ENCODE results near the gene KHDC3L. TPM values are rescaled to one million over a fixed set of nuclear protein-coding genes. Genes with fewer than 3 reads are reported as not detected.
"Not testable (repeated sequence)": the region's sequence is repeated elsewhere in the genome, so short reads cannot be mapped to it uniquely, and the experiment has no call there.

The KHDC3L gene
- total RNA-seq, 4 donors from 2014 or later, result not detected

DNA sequence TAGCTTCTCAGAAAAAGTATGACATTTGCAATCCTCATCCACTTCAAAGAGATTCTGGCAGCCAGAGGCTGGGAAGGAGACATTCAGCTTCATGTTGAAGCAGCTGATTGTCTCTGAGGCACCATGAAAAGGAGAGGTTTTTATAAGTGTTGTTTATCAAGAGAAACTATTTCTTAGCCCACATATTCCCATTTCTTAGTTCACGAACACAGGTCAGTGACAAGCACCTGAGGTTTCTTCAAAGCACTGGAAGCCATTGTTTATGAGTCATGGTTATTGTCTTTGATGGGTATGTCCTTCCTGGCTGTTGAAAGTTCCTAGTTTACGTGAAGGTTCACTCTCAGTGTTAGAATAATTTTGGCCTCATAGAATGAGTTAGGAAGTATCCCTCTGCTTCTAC, 29.2 kb downstream of the KHDC3L start:
- no peak for DNase-seq (ENCODE audit: low spot score in 2 of 2)
- H3K4me1 ChIP-seq, result peaks cover 0 to 7% (median 0%) of the 10 kb centered on the region in 4 donors
- no peaks in the 10 kb centered on the region for H3K27me3 ChIP-seq
- 77 to 81% methylated on average over 2 of the region's 2 CpGs for WGBS, 2 donors
- H3K36me3 ChIP-seq, result no peaks in the 10 kb centered on the region
- TF ChIP-seq POLR2A (IDR thresholded peaks at IDR 0.05) (no peak), EP300 (IDR thresholded peaks at IDR 0.05) (no peak)
- TF ChIP-seq, protein P1, sequence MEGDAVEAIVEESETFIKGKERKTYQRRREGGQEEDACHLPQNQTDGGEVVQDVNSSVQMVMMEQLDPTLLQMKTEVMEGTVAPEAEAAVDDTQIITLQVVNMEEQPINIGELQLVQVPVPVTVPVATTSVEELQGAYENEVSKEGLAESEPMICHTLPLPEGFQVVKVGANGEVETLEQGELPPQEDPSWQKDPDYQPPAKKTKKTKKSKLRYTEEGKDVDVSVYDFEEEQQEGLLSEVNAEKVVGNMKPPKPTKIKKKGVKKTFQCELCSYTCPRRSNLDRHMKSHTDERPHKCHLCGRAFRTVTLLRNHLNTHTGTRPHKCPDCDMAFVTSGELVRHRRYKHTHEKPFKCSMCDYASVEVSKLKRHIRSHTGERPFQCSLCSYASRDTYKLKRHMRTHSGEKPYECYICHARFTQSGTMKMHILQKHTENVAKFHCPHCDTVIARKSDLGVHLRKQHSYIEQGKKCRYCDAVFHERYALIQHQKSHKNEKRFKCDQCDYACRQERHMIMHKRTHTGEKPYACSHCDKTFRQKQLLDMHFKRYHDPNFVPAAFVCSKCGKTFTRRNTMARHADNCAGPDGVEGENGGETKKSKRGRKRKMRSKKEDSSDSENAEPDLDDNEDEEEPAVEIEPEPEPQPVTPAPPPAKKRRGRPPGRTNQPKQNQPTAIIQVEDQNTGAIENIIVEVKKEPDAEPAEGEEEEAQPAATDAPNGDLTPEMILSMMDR (IDR thresholded peaks at IDR 0.05), result no peak
- H3K4me3 ChIP-seq, result no peak overlapping the region
- H3K27ac ChIP-seq, result no peak overlapping the region
- no peaks in the 10 kb centered on the region for H3K9me3 ChIP-seq

DNA sequence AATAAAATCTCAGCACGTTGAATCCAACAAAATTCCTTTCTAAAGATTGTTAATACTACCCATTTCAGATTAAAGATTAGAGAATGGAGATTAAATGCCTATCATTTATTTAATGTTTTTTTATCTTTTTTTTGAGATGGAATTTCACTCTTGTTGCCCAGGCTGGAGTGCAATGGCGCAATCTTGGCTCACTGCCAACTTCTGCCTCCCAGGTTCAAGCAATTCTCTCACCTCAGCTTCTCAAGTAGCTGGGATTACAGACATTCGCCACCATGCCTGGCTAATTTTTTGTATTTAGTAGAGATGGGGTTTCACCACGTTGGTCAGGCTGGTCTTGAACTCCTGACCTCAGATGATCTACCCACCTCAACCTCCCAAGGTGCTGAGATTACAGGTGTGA, 29.7 kb downstream of the KHDC3L start:
- H3K9me3 ChIP-seq; H3K27me3 ChIP-seq; H3K36me3 ChIP-seq; H3K27ac ChIP-seq; H3K4me3 ChIP-seq; H3K4me1 ChIP-seq; DNase-seq (ENCODE audit: low spot score in 2 of 2): not testable (repeated sequence)
- WGBS, 2 donors, result 76 to 82% methylated on average over 4 of the region's 4 CpGs

DNA sequence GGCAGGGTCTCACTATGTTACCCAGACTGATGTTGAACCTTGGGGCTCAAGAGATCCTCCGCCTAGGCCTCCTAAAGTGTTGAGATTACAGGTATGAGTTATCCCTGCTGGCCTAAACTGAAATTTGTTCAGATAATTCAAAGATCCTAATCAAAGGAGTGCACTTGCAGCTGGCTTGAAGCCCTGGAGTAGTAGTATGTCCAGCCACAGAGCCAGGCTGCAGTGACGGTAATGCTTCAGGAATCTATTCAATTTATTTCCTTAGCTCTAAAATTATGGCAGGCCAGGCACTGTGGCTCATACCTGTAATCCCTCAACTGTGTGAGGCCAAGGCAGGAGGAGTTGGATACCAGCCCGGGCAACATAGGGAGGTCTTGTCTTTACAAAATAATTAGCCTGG, 30.8 kb downstream of the KHDC3L start:
- Histone ChIP-seq H3K4me1 (peaks cover 0 to 7% (median 0%) of the 10 kb centered on the region in 4 donors), H3K27me3 (no peaks in the 10 kb centered on the region), H3K9me3 (no peaks in the 10 kb centered on the region), H3K4me3 (no peak overlapping the region), H3K36me3 (no peaks in the 10 kb centered on the region), H3K27ac (no peak overlapping the region)
- WGBS, 2 donors, result 93 to 94% methylated on average over 3 of the region's 3 CpGs
- no peak for DNase-seq (ENCODE audit: low spot score in 2 of 2)
- no peak for TF ChIP-seq POLR2A (IDR thresholded peaks at IDR 0.05)
- TF ChIP-seq, protein P1 (IDR thresholded peaks at IDR 0.05), result no peak
- TF ChIP-seq EP300 (IDR thresholded peaks at IDR 0.05), result no peak

DNA sequence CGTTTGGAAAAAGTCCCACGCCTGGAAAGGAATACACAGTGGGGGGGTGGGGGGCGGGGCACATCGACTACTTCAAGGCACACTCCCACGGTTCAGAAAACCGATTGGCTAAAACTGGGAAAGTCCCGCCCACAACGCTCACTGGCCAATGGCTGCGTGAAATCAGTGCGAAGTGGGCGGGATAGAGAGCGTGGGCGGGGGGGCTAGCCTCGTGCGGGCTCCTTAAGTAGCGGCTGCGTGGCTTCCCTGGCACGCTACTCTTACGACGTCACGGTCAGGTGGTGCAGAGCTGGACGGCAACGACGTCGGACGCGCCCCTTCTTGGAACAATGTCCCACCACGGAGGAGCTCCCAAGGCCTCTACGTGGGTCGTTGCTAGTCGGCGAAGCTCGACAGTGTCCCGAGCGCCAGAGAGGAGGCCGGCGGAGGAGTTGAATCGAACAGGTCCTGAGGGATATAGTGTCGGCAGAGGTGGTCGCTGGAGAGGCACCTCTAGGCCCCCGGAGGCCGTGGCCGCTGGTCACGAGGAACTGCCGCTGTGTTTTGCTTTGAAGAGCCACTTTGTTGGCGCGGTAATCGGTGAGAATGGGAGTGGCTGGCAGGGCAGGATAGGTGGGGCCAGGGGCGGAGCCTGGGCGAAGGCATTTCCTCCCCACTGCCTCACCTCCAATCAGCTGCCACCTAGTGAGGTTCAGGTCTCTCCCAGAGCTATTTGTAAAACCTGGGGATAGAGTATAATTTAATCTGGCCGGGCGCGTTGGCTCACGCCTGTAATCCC, 32.3 kb downstream of the KHDC3L start, which contains the start of gene DDX43:
DDX43 (plus strand) TSS at position 252 of the 778 bp plus-strand sequence; CDS start at position 330, 78 bp downstream.
- TF ChIP-seq EP300 (IDR thresholded peaks at IDR 0.05) (peak in 1 of 2 donors; percentile 30), POLR2A (IDR thresholded peaks at IDR 0.05) (no peak)
- peak within 1 kb of the TSS in 2 of 4 donors; percentile 34 to 69 for H3K27ac ChIP-seq
- no peaks in the 10 kb centered on the region for H3K36me3 ChIP-seq
- no peaks in the 10 kb centered on the region for H3K9me3 ChIP-seq
- peak within 1 kb of the TSS in 2 of 4 donors; percentile 4 to 42 for H3K4me3 ChIP-seq
- peak; percentile 25 to 64 for DNase-seq (ENCODE audit: low spot score in 2 of 2)
- no peaks in the 10 kb centered on the region for H3K27me3 ChIP-seq
- no peaks in the 10 kb centered on the region for H3K4me1 ChIP-seq
- WGBS, 2 donors, result 79 to 87% methylated on average over 54 of the region's 54 CpGs

DNA sequence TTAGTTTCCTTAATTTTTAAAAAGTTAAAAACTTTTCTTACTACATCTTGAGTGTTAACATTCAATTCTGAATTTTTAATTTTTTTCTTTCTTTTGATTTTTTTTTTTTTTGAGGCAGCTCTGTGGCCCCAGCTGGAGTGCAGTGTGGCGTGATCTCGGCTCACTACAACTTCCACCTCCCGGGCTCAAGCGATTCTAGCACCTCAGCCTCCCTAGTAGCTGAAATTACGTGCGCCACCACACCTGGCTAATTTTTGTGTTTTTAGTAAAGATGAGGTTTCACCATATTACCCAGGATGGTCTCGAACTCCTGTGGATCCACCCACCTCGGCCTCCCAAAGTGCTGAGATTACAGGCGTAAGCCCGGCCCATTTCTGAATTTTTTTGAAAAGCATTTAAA, 33.4 kb downstream of the KHDC3L start:
- no peaks in the 10 kb centered on the region for H3K4me1 ChIP-seq
- H3K9me3 ChIP-seq, result no peaks in the 10 kb centered on the region
- DNase-seq (ENCODE audit: low spot score in 2 of 2), result no peak
- H3K4me3 ChIP-seq, result no peak overlapping the region
- no peaks in the 10 kb centered on the region for H3K27me3 ChIP-seq
- no peak overlapping the region for H3K27ac ChIP-seq
- WGBS, 2 donors, result 94 to 98% methylated on average over 10 of the region's 10 CpGs
- no peaks in the 10 kb centered on the region for H3K36me3 ChIP-seq
- TF ChIP-seq POLR2A (IDR thresholded peaks at IDR 0.05), result no peak

DNA sequence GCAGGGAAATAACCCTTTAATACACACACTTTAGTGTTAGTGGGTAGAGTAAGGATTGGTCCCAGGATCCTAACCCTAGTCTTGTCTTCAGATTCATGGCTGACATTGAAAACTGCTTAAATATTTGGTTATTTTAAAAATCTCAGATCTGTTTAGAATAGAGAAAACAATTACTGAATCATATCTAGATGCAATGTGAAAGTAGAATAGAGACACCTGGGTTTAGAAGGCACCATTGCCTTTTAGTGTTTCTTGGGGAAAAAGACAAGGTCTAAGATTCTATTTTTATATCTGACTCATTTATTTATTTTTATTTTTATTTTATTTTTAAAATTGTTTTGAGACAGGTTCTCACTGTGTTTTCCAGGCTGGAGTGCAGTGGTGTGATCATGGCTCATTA, 38.2 kb downstream of the KHDC3L start:
- H3K27me3 ChIP-seq, result no peaks in the 10 kb centered on the region
- TF ChIP-seq, protein P1 (IDR thresholded peaks at IDR 0.05), result no peak
- DNase-seq (ENCODE audit: low spot score in 2 of 2), result no peak

More for the DNA sequence above, 38.2 kb downstream of the KHDC3L start:
- Histone ChIP-seq H3K27ac (no peak overlapping the region), H3K36me3 (no peaks in the 10 kb centered on the region), H3K4me3 (no peak overlapping the region), H3K4me1 (no peaks in the 10 kb centered on the region), H3K9me3 (no peaks in the 10 kb centered on the region)
